Mucosa of rectum (tissue), 2 donors: ENCODE data around the gene DACT2.

ENCODE experiments used
- H3K27ac ChIP-seq, 2 donors: one replicate each; pipeline ENCODE4 v1.7.0; 2013; ENCODE audit warnings: inconsistent platforms in 2 of 2, low read depth in 2 of 2, low read length in 2 of 2
- H3K27me3 ChIP-seq, 2 donors: one replicate each; pipeline ENCODE4 v1.7.0; 2013; ENCODE audit warnings: low read length in 2 of 2; ENCODE audit not compliant: control insufficient read depth in 2 of 2, insufficient read depth in 2 of 2
- H3K36me3 ChIP-seq, 2 donors: one replicate each; pipeline ENCODE4 v1.7.0; 2013; ENCODE audit warnings: low read length in 2 of 2; ENCODE audit not compliant: control insufficient read depth in 2 of 2, insufficient read depth in 2 of 2
- H3K4me1 ChIP-seq, 2 donors: one replicate each; pipeline ENCODE4 v1.7.0; 2013; ENCODE audit warnings: low read length in 2 of 2, mild to moderate bottlenecking in 1 of 2; ENCODE audit not compliant: control insufficient read depth in 2 of 2, insufficient read depth in 2 of 2
- H3K4me3 ChIP-seq, 2 donors: one replicate each; pipeline ENCODE4 v1.7.0; 2013; ENCODE audit warnings: low read length in 2 of 2
- H3K9ac ChIP-seq, 2 donors: one replicate each; pipeline ENCODE4 v1.7.0; 2013; ENCODE audit warnings: low read length in 2 of 2, low read depth in 1 of 2, mild to moderate bottlenecking in 1 of 2
- H3K9me3 ChIP-seq, 2 donors: one replicate each; pipeline ENCODE4 v1.7.0; 2013; ENCODE audit warnings: low read length in 2 of 2; ENCODE audit not compliant: control insufficient read depth in 2 of 2
- donor health status: healthy.
- donor health status: Normal muscosa, but diverticular disease.

DACT2 gene

GRCh38 chr6:168338777-168339176 lies 19.2 kb upstream of the DACT2 start:
- H3K4me3 ChIP-seq: no peak overlapping the region
- H3K9me3 ChIP-seq: no peaks in the 10 kb centered on the region
- H3K27ac ChIP-seq: no peak overlapping the region
- no peak overlapping the region for H3K9ac ChIP-seq
- no peaks in the 10 kb centered on the region for H3K27me3 ChIP-seq
- H3K4me1 ChIP-seq: peaks cover 4 to 15% of the 10 kb centered on the region in 2 donors
- H3K36me3 ChIP-seq: no peaks in the 10 kb centered on the region

DNA sequence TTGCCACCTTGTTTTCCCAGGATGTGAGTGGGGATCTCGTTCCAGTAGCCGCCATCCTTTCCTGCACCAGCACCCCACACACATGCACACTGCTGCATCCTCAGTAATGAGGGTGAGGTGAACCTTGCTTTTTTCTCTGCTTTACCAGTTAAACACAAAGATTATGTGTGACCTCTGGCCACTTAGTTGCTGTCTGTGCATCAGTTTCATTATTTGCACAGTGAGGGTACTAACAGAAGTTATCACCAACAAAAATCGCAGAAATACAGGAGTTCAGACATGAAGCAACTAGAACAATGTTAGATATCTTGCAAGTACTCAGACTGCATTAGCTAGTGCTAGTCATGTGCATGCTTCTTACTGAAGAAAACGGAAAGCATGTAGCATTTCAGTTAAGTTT lies 17.4 kb upstream of the DACT2 start:
- H3K36me3 ChIP-seq: no peaks in the 10 kb centered on the region
- H3K4me1 ChIP-seq: peaks cover 0 to 9% of the 10 kb centered on the region in 2 donors
- no peaks in the 10 kb centered on the region for H3K9me3 ChIP-seq
- H3K4me3 ChIP-seq: no peak overlapping the region
- H3K27ac ChIP-seq: no peak overlapping the region
- H3K9ac ChIP-seq: no peak overlapping the region
- no peaks in the 10 kb centered on the region for H3K27me3 ChIP-seq

GRCh38 chr6:168333989-168334388 lies 14.4 kb upstream of the DACT2 start:
- Histone ChIP-seq H3K9me3 (no peaks in the 10 kb centered on the region), H3K9ac (no peak overlapping the region), H3K36me3 (no peaks in the 10 kb centered on the region), H3K4me3 (peak overlapping the region; percentile 52 to 65), H3K4me1 (peaks cover 0 to 9% of the 10 kb centered on the region in 2 donors), H3K27ac (peak overlapping the region; percentile 83 to 85), H3K27me3 (no peaks in the 10 kb centered on the region)

- Histone ChIP-seq H3K36me3 (no peaks in the 10 kb centered on the region), H3K27ac (peak overlapping the region; percentile 83 to 85), H3K4me1 (peaks cover 0 to 9% of the 10 kb centered on the region in 2 donors), H3K4me3 (peak overlapping the region; percentile 52 to 65), H3K27me3 (no peaks in the 10 kb centered on the region), H3K9ac (no peak overlapping the region), H3K9me3 (no peaks in the 10 kb centered on the region)
These were observed 13.9 kb upstream of the DACT2 start for GRCh38 chr6:168333491-168333890.

DNA sequence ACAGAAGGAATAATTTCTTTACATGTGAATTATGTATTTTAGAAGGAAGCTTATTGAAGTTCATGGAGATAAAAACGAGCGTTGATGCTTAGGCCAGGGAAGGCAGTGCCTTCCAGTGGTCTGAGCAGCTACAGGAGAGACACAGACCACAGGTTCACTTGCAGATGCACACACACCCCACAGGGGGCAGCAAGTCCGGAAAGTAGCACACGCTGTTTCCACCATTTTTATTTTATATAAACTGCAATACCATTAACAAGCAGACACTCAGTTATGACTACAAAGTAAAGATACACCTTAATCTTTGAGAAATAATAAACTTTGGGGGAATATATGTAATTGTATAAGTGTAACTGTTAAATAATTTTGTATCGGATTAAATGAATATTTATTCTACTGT lies 13.5 kb upstream of the DACT2 start:
- Histone ChIP-seq H3K36me3 (no peaks in the 10 kb centered on the region), H3K4me3 (peak overlapping the region; percentile 52 to 65), H3K9ac (peak overlapping the region in 1 of 2 donors; percentile 17), H3K27me3 (no peaks in the 10 kb centered on the region), H3K27ac (peak overlapping the region; percentile 83 to 85), H3K9me3 (no peaks in the 10 kb centered on the region), H3K4me1 (peaks cover 0 to 9% of the 10 kb centered on the region in 2 donors)

- Histone ChIP-seq H3K36me3 (no peaks in the 10 kb centered on the region), H3K27me3 (no peaks in the 10 kb centered on the region), H3K9me3 (no peaks in the 10 kb centered on the region)
These were observed 12.4 kb upstream of the DACT2 start for GRCh38 chr6:168332020-168332419.

GRCh38 chr6:168331058-168331457 lies 11.5 kb upstream of the DACT2 start:
- H3K27ac ChIP-seq: no peak overlapping the region
- H3K9ac ChIP-seq: no peak overlapping the region
- no peaks in the 10 kb centered on the region for H3K9me3 ChIP-seq
- H3K36me3 ChIP-seq: no peaks in the 10 kb centered on the region
- no peak overlapping the region for H3K4me3 ChIP-seq
- H3K27me3 ChIP-seq: no peaks in the 10 kb centered on the region
- H3K4me1 ChIP-seq: peaks cover 0 to 9% of the 10 kb centered on the region in 2 donors

More at GRCh38 chr6:168332020-168332419, 12.4 kb upstream of the DACT2 start:
- Histone ChIP-seq H3K9ac (no peak overlapping the region), H3K4me3 (no peak overlapping the region), H3K4me1 (peaks cover 0 to 9% of the 10 kb centered on the region in 2 donors), H3K27ac (no peak overlapping the region)

- Histone ChIP-seq H3K4me3 (no peak overlapping the region), H3K9me3 (no peaks in the 10 kb centered on the region), H3K27me3 (no peaks in the 10 kb centered on the region)
These were observed 10.8 kb upstream of the DACT2 start for GRCh38 chr6:168330403-168330802.

DNA sequence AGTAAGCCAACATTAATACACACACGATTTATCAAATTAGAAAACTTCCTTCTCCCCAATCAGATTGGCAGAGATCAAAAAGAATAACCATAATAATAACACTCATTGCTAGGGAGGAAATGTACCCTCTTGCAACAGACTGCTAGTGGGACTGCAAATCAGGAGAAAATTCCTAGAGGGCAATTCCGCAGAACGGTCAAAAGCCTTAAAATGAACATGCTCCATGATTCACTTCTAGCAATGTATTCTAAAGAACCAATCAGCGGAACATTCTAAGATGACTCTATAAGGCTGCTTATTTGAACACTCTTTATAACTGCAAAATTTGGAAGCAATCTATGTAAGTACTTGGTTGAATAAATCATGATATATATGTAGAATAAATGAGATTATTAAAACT lies 8.5 kb upstream of the DACT2 start:
- Histone ChIP-seq H3K36me3 (no peaks in the 10 kb centered on the region), H3K27me3 (no peaks in the 10 kb centered on the region), H3K4me1 (no peaks in the 10 kb centered on the region), H3K4me3 (no peak overlapping the region), H3K9me3 (no peaks in the 10 kb centered on the region), H3K9ac (no peak overlapping the region), H3K27ac (no peak overlapping the region)

More at GRCh38 chr6:168330403-168330802, 10.8 kb upstream of the DACT2 start:
- H3K9ac ChIP-seq: no peak overlapping the region
- no peak overlapping the region for H3K27ac ChIP-seq
- H3K4me1 ChIP-seq: peaks cover 0 to 9% of the 10 kb centered on the region in 2 donors
- H3K36me3 ChIP-seq: no peaks in the 10 kb centered on the region

GRCh38 chr6:168326294-168327261 lies 7.0 kb upstream of the DACT2 start:
- H3K4me1 ChIP-seq: no peaks in the 10 kb centered on the region
- no peak overlapping the region for H3K27ac ChIP-seq
- H3K9me3 ChIP-seq: no peaks in the 10 kb centered on the region
- H3K4me3 ChIP-seq: no peak overlapping the region
- H3K9ac ChIP-seq: no peak overlapping the region
- H3K36me3 ChIP-seq: no peaks in the 10 kb centered on the region
- H3K27me3 ChIP-seq: no peaks in the 10 kb centered on the region
